Fibroblast of peridontal ligament (primary cell): ENCODE results near the gene LRRK1.
A peak's percentile ranks its signal among the peaks of the same experiment; 100 is the strongest.

Experiments used
- DNase-seq: peaks from one replicate; pipeline ENCODE4 v3.0.0-alpha.2; 2010; ENCODE audit errors: extremely low read depth

The LRRK1 gene

GRCh38 chr15:101113114-101114005 lies 194.2 kb downstream of the LRRK1 start:
- DNase-seq = no peak

- DNase-seq = no peak
Measured at GRCh38 chr15:101114166-101114565, 195.0 kb downstream of the LRRK1 start.

DNA sequence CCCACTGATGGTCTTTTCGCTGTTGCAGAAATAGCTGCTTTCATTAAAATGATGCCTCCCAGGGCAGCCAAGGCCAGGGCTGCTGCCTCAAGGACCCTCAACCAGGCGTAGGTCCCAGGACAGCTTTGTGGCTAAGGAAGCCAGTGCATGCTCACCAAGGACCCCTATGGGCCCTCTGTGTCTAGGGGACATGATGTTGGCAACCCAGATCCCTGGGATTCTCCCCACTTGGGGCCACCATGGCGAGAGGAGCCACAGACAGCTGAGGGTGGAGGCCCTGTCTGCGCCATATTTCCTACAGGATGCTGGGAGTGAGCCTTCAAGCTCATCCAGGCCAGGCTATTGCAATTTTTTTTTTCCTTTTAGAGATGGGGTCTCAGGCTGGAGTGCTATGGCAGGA lies 195.5 kb downstream of the LRRK1 start:
- DNase-seq = no peak

GRCh38 chr15:101115393-101115785 lies 196.2 kb downstream of the LRRK1 start:
- no peak for DNase-seq

GRCh38 chr15:101115786-101116680 lies 196.9 kb downstream of the LRRK1 start:
- peak; percentile 45 for DNase-seq

DNA sequence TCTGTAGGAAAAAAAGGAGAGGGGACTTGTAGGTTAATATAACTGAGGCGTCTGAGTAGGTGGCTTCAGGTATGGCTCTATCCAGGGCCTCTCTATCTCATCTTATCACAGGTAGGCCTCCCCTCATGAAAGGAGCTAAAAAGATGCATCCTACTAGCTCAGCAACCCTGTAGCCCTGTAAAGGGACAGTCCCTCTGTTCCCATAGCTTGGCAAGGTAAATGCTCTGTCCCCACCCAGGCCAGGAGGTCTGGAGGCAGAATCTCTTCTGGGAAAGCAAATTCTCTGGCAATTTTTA lies 197.5 kb downstream of the LRRK1 start:
- no peak for DNase-seq

DNA sequence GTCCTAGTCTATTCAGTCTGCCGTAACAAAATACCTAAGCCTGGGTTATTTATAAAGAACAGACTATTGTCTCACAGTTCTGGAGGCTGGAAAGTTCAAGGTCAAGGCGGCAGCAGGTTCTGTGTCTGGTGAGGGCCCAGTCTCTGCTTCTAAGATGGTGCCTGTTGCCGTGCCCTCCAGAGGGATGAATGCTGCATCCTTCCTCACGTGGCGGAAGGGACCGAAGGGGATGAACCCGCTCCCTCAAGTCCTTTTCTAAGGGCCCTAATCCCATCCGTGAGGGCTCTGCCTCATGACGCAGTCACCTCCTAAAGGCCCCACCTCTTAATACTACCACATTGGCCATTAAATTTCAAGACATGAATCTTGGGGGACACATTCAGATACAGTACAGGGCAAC lies 199.0 kb downstream of the LRRK1 start:
- DNase-seq = no peak

GRCh38 chr15:101118615-101119014 lies 199.5 kb downstream of the LRRK1 start:
- DNase-seq = no peak

DNA sequence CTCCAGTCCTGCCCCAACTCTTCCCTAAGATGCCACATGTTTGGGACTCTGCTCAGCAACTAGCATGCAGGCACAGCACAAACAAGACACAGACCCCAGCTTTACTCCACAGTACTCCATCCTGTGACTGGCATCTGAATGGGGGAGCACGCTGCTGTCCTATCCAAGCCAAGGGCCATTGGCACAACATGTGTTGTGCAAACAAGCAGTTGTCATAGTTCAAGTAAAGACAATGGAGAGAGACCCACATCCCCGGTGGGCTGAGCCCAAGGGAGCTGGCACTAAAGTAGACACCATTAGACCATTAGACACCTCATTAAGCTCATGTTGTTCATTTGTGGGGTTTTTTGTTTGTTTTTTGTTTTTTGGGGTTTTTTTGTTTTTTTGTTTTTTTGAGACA lies 200.0 kb downstream of the LRRK1 start:
- no peak for DNase-seq
